ENCODE measurements around the gene INPP4B.
A peak's percentile ranks its signal among the peaks of the same experiment; 100 is the strongest.
"Not testable (repeated sequence)": the region's sequence is repeated elsewhere in the genome, so short reads cannot be mapped to it uniquely, and the experiment has no call there.

Gene INPP4B

DNA sequence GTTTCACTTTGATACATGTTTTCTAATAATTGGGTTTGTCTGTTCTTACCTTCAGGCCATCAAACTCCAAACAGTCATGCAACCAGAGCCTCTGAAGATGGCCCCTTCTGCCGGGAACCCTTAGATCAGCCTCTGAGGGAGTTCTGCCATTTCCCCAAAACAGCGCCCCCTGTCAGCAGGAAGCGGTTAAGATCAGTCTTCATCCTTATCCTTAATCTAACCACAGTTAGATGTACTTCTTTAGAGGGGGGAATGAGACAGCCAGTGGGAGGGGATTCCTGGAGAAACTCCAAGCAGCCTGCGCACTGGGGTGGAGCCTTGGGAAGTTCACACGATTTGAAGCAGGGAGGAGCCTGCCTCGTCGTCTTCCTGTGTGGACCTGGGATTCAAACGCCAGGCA, 185.4 kb downstream of the INPP4B start:
- TF ChIP-seq, protein P1, sequence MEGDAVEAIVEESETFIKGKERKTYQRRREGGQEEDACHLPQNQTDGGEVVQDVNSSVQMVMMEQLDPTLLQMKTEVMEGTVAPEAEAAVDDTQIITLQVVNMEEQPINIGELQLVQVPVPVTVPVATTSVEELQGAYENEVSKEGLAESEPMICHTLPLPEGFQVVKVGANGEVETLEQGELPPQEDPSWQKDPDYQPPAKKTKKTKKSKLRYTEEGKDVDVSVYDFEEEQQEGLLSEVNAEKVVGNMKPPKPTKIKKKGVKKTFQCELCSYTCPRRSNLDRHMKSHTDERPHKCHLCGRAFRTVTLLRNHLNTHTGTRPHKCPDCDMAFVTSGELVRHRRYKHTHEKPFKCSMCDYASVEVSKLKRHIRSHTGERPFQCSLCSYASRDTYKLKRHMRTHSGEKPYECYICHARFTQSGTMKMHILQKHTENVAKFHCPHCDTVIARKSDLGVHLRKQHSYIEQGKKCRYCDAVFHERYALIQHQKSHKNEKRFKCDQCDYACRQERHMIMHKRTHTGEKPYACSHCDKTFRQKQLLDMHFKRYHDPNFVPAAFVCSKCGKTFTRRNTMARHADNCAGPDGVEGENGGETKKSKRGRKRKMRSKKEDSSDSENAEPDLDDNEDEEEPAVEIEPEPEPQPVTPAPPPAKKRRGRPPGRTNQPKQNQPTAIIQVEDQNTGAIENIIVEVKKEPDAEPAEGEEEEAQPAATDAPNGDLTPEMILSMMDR (IDR thresholded peaks at IDR 0.05; ENCODE audit: borderline replicate concordance, insufficient read depth, low read depth, low read length), result 0 out of 2 replicates have a peak, but pooled peaks have one; percentile 10
- no peak overlapping the region for H3K4me3 ChIP-seq (ENCODE audit: low read depth, low read length)

GRCh38 chr4:142656178-142656577, 189.9 kb downstream of the INPP4B start:
- TF ChIP-seq, protein P1 (IDR thresholded peaks at IDR 0.05; ENCODE audit: borderline replicate concordance, insufficient read depth, low read depth, low read length), result no peak
- no peak overlapping the region for H3K4me3 ChIP-seq (ENCODE audit: low read depth, low read length)

GRCh38 chr4:142648378-142648777, 197.7 kb downstream of the INPP4B start:
- H3K4me3 ChIP-seq (ENCODE audit: low read depth, low read length), result no peak overlapping the region
- TF ChIP-seq, protein P1 (IDR thresholded peaks at IDR 0.05; ENCODE audit: borderline replicate concordance, insufficient read depth, low read depth, low read length), result no peak

GRCh38 chr4:142645475-142646108, 200.5 kb downstream of the INPP4B start:
- TF ChIP-seq, protein P1 (IDR thresholded peaks at IDR 0.05; ENCODE audit: borderline replicate concordance, insufficient read depth, low read depth, low read length), result no peak
- no peak overlapping the region for H3K4me3 ChIP-seq (ENCODE audit: low read depth, low read length)

- H3K4me3 ChIP-seq (ENCODE audit: low read depth, low read length), result not testable (repeated sequence)
Observed at GRCh38 chr4:142644628-142645027, 201.5 kb downstream of the INPP4B start.

GRCh38 chr4:142637614-142638013, 208.5 kb downstream of the INPP4B start:
- H3K4me3 ChIP-seq (ENCODE audit: low read depth, low read length), result no peak overlapping the region

DNA sequence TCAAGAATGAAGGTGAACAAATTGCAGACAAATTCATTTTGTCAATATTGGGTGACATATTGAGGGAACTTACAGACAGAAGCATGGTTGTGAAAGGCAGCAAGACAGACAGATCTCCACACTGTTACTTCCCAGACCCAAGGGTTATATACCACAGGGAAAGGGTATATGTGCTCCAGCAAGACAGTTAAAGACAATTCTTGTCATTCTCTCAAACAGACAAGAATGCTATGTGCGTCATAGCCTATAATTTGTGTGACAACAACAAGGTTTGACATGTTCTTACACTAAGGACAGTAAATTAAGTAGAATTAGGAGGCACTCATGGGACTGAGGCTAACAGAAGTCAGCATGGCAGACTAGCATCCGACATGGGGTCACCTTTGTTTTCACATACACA, 214.3 kb downstream of the INPP4B start:
- TF ChIP-seq, protein P1 (IDR thresholded peaks at IDR 0.05; ENCODE audit: borderline replicate concordance, insufficient read depth, low read depth, low read length), result no peak
- no peak overlapping the region for H3K4me3 ChIP-seq (ENCODE audit: low read depth, low read length)

More at GRCh38 chr4:142637614-142638013, 208.5 kb downstream of the INPP4B start:
- TF ChIP-seq, protein P1 (IDR thresholded peaks at IDR 0.05; ENCODE audit: borderline replicate concordance, insufficient read depth, low read depth, low read length), result no peak

All from GM12875 (cell line).